VCaP (cell line): ENCODE data around the gene MAP4K4.

Experiments used
- H3K27ac ChIP-seq: fragments of 450-650 bp; 2 replicates; pipeline ENCODE4 v1.5.1; 2017
- TF ChIP-seq, protein P1 (sequence below): fragments of 450-650 bp; conservative IDR thresholded peaks from 2 replicates; pipeline ENCODE4 v1.5.1; 2017; ENCODE audit warnings: mild to moderate bottlenecking, moderate library complexity

MAP4K4 gene

DNA sequence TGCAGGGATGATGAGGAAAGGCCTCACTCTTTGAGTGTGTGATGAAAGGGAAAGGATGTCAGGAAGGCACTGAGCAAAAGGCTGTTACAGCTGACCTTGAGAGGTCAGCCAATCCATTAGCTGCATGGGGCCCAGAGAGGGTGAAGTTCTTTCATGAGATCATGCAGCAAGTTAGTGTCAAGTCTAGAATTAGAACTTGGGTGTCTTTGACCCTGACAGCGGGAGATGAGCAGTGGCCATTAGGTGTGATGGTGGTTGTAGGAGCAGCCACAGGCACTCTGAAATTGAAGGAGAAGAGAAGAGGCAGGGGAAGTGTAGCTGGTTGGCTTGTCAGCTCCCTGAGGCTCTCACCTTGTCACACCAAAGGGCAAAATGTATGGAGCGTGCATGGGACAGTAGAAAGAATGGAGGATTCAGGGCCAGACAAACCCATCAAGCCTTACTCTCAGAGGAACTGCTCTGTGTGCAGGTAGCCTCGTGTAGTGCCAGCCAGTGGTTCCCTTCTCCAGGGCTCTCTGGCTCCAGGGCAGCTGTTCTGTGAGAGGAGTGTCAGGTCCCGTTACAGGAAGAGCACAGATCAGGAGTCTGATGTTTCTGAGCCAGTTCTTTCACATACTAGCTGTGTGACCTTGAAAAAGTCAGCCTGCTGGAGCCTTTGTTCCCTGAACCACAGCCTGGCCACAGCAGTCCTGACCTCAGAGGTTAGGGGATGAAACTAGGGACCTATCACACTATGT, 35.9 kb downstream of the MAP4K4 start:
- TF ChIP-seq, protein P1, sequence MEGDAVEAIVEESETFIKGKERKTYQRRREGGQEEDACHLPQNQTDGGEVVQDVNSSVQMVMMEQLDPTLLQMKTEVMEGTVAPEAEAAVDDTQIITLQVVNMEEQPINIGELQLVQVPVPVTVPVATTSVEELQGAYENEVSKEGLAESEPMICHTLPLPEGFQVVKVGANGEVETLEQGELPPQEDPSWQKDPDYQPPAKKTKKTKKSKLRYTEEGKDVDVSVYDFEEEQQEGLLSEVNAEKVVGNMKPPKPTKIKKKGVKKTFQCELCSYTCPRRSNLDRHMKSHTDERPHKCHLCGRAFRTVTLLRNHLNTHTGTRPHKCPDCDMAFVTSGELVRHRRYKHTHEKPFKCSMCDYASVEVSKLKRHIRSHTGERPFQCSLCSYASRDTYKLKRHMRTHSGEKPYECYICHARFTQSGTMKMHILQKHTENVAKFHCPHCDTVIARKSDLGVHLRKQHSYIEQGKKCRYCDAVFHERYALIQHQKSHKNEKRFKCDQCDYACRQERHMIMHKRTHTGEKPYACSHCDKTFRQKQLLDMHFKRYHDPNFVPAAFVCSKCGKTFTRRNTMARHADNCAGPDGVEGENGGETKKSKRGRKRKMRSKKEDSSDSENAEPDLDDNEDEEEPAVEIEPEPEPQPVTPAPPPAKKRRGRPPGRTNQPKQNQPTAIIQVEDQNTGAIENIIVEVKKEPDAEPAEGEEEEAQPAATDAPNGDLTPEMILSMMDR, result no peak
- no peak overlapping the region for H3K27ac ChIP-seq

DNA sequence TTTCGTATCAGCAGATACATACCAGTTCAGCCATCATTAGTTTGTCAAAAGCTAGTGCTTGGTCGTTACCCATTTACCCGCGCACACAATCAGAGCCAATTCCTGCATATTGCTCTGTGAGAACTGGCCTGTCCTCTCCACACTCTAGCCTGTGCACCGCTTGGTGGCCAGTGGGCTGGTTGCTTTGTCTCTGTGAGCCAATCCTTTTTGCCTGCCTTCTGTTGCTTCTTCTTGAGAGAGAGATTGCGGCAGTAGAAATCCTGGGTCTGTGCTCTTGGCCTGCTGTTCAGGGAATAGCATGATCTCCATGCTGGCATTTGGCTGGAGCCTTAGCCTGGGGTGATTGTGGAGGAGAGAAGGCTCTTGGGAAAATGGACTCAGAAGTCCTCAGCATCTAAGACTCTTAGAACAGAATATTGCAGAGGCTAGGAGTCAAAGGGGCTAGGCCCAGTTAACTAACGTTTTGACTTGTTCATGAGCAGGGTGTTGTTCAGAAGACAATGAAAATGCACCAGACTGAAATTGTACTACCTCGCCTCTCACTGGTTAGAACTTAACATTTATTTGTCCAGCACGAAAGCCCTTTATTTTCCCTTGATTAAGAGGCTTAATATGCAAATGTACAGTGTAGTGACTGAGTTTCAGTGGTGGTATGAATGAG, 37.1 kb downstream of the MAP4K4 start:
- no peak overlapping the region for H3K27ac ChIP-seq
- TF ChIP-seq, protein P1, result no peak

DNA sequence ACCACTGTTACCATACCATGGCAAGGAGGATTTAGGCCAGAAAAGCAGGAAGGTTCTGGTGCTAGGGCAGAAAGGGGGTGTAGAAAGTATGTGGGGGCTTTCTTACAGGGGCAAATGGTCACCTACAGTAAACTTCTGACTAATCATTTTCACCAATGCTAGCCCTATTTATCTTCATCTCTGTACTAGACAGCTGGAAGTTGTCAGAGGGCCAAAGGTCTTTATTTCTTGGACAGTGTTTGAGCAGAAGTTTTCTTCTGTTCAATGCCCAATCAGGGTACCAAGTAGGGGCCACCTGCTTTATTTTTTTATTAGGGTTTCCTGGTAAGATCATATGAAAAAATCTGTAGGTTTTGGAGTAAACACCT, 37.6 kb downstream of the MAP4K4 start:
- no peak overlapping the region for H3K27ac ChIP-seq
- TF ChIP-seq, protein P1, result no peak

DNA sequence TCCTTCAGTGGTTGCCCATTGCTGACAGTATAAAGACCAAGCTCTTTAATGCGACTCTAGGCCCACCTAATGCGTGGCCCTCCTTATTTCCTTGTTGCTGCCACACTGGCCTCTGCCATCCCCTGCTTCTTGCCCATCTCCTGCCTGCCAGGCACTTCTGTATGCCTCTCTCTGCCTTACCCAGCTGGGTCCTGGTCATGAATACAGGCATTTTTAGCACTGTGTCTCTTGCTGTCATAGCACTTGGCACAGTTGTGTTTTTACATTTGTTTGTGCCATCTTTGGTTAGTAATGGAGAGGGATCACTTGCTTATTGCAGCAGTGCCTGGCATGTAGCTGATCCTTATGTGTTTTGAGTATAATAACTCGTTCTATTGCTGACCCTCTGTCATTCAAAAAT, 38.7 kb downstream of the MAP4K4 start:
- TF ChIP-seq, protein P1, result no peak
- H3K27ac ChIP-seq, result peak overlapping the region; percentile 21; the same call in 1 of the 2 replicates

DNA sequence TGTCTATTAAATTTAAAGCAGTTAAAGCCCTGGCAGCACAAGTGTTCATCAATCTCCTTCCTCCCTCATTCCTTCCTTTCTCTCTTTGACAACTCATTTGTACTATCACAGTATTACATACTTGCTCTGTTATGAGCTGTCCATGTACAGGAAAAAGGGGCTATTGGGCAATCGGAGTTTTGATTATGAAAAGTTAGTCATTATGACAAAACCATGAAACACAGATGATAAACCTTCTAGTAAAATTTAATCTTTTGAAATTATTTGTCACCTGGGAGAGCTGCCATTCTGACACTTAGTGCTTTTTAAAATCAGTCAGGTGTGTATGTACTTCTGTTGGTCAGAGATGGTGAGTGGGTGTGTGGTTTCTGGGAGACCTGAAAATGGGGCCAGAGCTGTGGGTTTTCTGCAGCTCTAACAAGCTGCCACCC, 39.4 kb downstream of the MAP4K4 start:
- H3K27ac ChIP-seq, result no peak overlapping the region; the same call in 1 of the 2 replicates
- TF ChIP-seq, protein P1, result no peak

DNA sequence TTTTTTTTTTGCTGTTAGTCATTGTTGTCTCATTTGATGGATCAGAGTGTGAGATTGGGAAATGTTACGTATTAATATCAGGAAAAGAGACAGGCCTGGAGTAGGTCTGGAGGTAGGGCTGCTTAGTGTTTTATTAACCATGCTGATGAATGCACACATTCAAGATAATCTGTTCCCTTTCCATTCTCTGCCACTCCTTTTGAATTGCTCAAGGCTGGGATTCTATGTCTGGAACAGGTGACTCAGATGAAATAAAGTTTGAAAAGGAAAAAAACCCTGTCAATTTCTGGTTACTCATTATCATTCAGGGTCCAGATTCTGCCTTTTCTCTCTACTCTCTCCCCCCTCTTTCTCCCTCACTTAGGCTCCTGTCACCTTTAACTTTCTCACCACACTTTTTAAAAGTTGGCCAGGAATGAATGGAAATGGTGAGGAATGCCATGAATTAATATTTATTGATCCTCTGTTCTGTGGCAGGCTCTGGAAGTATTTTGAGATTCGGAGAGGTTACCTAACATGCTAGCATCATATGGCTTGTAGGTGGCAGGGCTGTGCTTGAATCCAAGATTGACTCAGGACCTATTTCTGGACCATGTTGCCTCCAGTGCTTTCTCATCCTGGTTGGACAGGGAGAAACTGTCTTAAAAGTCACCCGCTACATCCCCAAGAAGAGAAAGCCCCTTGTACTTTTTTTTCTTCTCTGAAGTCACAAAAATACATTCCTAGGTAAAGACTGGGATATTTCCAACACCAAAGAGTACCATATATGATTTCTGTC, 40.2 kb downstream of the MAP4K4 start:
- TF ChIP-seq, protein P1, result no peak
- H3K27ac ChIP-seq, result no peak overlapping the region

DNA sequence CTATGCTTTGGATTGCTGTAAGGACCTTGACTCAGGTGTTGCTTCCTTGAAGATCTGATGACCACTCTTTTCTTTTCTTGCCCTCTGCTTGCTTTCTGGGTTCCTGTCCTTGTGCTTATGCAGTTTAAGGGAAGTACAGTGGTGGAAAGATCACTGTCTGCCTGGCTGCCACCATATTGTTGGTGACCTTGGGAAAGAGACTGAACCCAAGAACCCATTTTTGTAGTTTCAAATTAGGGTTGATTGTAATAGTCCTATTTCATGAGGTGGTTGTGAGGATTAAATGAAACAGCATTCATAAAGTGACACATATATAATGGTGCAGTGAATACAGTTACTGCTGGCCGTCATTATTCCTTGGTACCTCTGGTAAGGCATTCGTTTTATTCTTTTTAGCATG, 41.1 kb downstream of the MAP4K4 start:
- TF ChIP-seq, protein P1, result no peak

More for the DNA sequence above, 41.1 kb downstream of the MAP4K4 start:
- no peak overlapping the region for H3K27ac ChIP-seq
